ENCODE results near the gene RFLNA.

The RFLNA gene

GRCh38 chr12:124361074-124361970, 66.4 kb downstream of the RFLNA start:
- DNase-seq (ENCODE audit: low spot score) = no peak

GRCh38 chr12:124361996-124362395, 67.1 kb downstream of the RFLNA start:
- no peak for DNase-seq (ENCODE audit: low spot score)

GRCh38 chr12:124363353-124363965, 68.6 kb downstream of the RFLNA start:
- no peak for DNase-seq (ENCODE audit: low spot score)

GRCh38 chr12:124364543-124364942, 69.7 kb downstream of the RFLNA start:
- no peak for DNase-seq (ENCODE audit: low spot score)
